ENCODE data around the gene HOXD4.

DNA sequence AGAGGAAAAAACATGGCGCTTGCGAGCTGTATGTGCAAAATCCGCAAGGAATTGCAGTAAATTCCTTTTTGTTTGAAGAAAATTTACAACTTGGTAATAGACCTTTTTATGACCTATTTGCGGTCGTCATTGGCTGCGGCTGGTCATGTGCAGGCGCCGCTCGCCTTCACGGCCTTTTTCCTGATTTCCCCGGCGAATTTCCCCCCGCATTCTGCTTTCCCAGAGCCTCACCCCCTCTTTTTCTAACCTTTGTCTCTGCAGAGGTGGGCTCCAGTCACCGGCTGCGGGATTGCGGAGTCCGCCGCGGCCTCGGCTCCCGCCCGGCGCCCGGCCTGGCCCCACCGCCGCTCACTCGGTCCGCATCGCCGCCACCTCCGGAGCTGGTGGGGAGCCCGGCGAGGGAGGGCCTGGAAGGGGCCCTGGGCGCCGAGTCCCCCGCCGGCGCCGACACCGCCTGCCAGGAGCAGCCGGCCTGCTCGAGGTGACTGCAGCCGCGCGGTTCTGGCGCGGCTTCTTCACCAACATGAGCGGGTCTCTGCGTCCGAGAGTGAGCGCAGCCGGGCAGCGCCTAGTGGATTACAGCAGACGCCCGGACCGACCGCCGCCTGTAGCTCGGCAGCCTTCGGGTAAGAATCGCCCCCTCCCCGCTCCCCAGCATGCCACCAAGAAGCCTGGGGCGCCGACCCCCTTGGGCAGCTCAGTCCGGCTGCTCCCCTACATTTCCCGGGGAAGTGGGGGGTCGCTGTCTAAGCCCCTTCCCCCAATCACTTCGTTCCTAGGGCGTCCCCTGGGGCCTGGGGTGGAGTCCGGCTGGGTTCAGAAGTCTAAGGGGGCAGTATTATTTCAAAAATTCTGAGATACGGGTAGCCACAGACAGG, 14.7 kb upstream of the HOXD4 start:
- TF ChIP-seq, protein P1, sequence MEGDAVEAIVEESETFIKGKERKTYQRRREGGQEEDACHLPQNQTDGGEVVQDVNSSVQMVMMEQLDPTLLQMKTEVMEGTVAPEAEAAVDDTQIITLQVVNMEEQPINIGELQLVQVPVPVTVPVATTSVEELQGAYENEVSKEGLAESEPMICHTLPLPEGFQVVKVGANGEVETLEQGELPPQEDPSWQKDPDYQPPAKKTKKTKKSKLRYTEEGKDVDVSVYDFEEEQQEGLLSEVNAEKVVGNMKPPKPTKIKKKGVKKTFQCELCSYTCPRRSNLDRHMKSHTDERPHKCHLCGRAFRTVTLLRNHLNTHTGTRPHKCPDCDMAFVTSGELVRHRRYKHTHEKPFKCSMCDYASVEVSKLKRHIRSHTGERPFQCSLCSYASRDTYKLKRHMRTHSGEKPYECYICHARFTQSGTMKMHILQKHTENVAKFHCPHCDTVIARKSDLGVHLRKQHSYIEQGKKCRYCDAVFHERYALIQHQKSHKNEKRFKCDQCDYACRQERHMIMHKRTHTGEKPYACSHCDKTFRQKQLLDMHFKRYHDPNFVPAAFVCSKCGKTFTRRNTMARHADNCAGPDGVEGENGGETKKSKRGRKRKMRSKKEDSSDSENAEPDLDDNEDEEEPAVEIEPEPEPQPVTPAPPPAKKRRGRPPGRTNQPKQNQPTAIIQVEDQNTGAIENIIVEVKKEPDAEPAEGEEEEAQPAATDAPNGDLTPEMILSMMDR (IDR thresholded peaks at IDR 0.05 in 4 of 5, conservative IDR thresholded peaks at IDR 0.05 in 1 of 5): no peak
- TF ChIP-seq POLR2A (IDR thresholded peaks at IDR 0.05): peak; percentile 7
